Panc1 (cell line): Measurements from ENCODE around the gene RHOG. TPM values are rescaled to one million over a fixed set of nuclear protein-coding genes. Genes with fewer than 3 reads are reported as not detected.
A peak's percentile ranks its signal among the peaks of the same experiment; 100 is the strongest.

Experiments used
- ATAC-seq: fragments of 200-7000 bp; cut with Tn5 transposase; 2 replicates; pipeline ENCODE4 v1.9.1; 2020; ENCODE audit warnings: mild to moderate bottlenecking, moderate library complexity
- BruUV-seq: library from RNA; stranded (reverse); fragments of 400-500 nt; replicated peaks from 2 replicates; lab custom pipeline; 2021; lab: Mats Ljungman, UMichigan
- CTCF ChIA-PET: fragments of 300-600 bp; sonication (Branson Sonifier 250); formaldehyde crosslinking; loops from one replicate; lab custom pipeline; 2022; ENCODE audit warnings: antibody characterized with exemption; lab: Charles Lee
- POLR2A ChIA-PET: fragments of 300-600 bp; sonication (Branson Sonifier 250); formaldehyde crosslinking; loops from one replicate; lab custom pipeline; 2022; ENCODE audit warnings: antibody characterized with exemption; lab: Charles Lee
- DNase-seq: peaks from one replicate; pipeline ENCODE4 v3.0.0-alpha.2; 2010; ENCODE audit warnings: low read depth, low spot score
- H3K27ac ChIP-seq: 2 replicates; pipeline ENCODE4 v1.5.1; 2011; ENCODE audit warnings: mild to moderate bottlenecking, low read length, inconsistent platforms
- H3K27me3 ChIP-seq: fragments of 200-500 bp; sonication (Bioruptor generic); 2 replicates; pipeline ENCODE4 v1.6.0; 2014; ENCODE audit warnings: low read length, inconsistent platforms; ENCODE audit not compliant: control insufficient read depth, insufficient read depth
- H3K36me3 ChIP-seq: fragments of 200-500 bp; sonication (Bioruptor generic); 2 replicates; pipeline ENCODE4 v1.5.1; 2014; ENCODE audit warnings: inconsistent platforms, mild to moderate bottlenecking, low read length, moderate library complexity; ENCODE audit not compliant: control insufficient read depth, insufficient read depth
- H3K4me1 ChIP-seq: 2 replicates; pipeline ENCODE4 v1.5.1; 2011; ENCODE audit warnings: inconsistent platforms, mild to moderate bottlenecking, low read length, moderate library complexity; ENCODE audit not compliant: control insufficient read depth, insufficient read depth
- H3K4me3 ChIP-seq, 2 experiments: 2 replicates each; pipeline ENCODE4 v1.5.1; 2011 to 2012; ENCODE audit warnings: low read depth in 2 of 2, low read length in 2 of 2, mild to moderate bottlenecking in 2 of 2, inconsistent platforms in 1 of 2, moderate library complexity in 1 of 2
- H3K9me3 ChIP-seq: fragments of 200-500 bp; sonication (Bioruptor generic); 2 replicates; pipeline ENCODE4 v1.5.1; 2014; ENCODE audit warnings: low read depth, mild to moderate bottlenecking, inconsistent platforms, low read length, moderate library complexity; ENCODE audit not compliant: control insufficient read depth, insufficient read depth
- CTCF ChIP-seq: fragments of 450-650 bp; IDR thresholded peaks from 2 replicates; pipeline ENCODE4 v1.5.1; 2017; ENCODE audit warnings: mild to moderate bottlenecking
- POLR2AphosphoS5 ChIP-seq: IDR thresholded peaks from 2 replicates; pipeline ENCODE4 v1.6.1; 2012; ENCODE audit warnings: mild to moderate bottlenecking, low read depth, low read length, moderate library complexity
- REST ChIP-seq, 2 experiments: IDR thresholded peaks; 2 replicates each; pipeline ENCODE4 v1.6.1; 2011 to 2012; ENCODE audit warnings: low read depth in 2 of 2, control low read depth in 1 of 2, low read length in 1 of 2, mild to moderate bottlenecking in 1 of 2, moderate library complexity in 1 of 2; ENCODE audit not compliant: insufficient read depth in 1 of 2
- SIN3A ChIP-seq: IDR thresholded peaks from 2 replicates; pipeline ENCODE4 v1.6.1; 2012; ENCODE audit warnings: low read depth, mild to moderate bottlenecking, low read length, moderate library complexity, borderline replicate concordance; ENCODE audit not compliant: insufficient read depth
- TCF7L2 ChIP-seq: IDR thresholded peaks from 2 replicates; pipeline ENCODE4 v1.6.1; 2011; ENCODE audit warnings: mild to moderate bottlenecking, low read depth, low read length, inconsistent platforms
- in situ Hi-C: cut with HindIII; loops from 2 replicates; pipeline ENCODE4 v1.10.0; 2016; ENCODE audit warnings: low sequenced_read_pairs, low pct_unique_long_range_greater_than_20kb
- intact Hi-C: fragments of 100-400 bp; cut with micrococcal nuclease; formaldehyde crosslinking; loops from one replicate; pipeline ENCODE4 v1.10.0; 2022; ENCODE audit not compliant: unreplicated experiment
- total RNA-seq: library from RNA; stranded (reverse); gene quantifications from one replicate; pipeline ENCODE4 v1.2.1, GENCODE V29; 2021; ENCODE audit not compliant: unreplicated experiment

RHOG gene
- total RNA-seq, 1 experiment from 2014 or later: 156 TPM

- intact Hi-C loops: no loop called here
- Histone ChIP-seq H3K36me3 (no peaks in the 10 kb centered on the region), H3K27ac (peak overlapping the region; percentile 30), H3K9me3 (no peaks in the 10 kb centered on the region), H3K4me3 (no peak overlapping the region), H3K4me1 (peaks cover 36% of the 10 kb centered on the region), H3K27me3 (no peaks in the 10 kb centered on the region)
- CTCF ChIA-PET: no interaction called here
- TF ChIP-seq CTCF: no peak
- TF ChIP-seq REST (IDR thresholded peaks at IDR 0.05; ENCODE audit: insufficient read depth in 1 of 2, low read depth in 2 of 2, low read length in 1 of 2): no peak
- no peak for TF ChIP-seq TCF7L2
- no peak for TF ChIP-seq SIN3A
- no peak for TF ChIP-seq POLR2AphosphoS5
- ATAC-seq (no peak), DNase-seq (no peak)
- POLR2A ChIA-PET: no interaction called here
- in situ Hi-C loops: no loop called here
- BruUV-seq: no TSS peak
These were observed 38.6 kb upstream of the RHOG start for GRCh38 chr11:3879216-3879966.

- TF ChIP-seq POLR2AphosphoS5 (no peak), REST (IDR thresholded peaks at IDR 0.05; ENCODE audit: insufficient read depth in 1 of 2, low read depth in 2 of 2, low read length in 1 of 2) (no peak), SIN3A (no peak), TCF7L2 (no peak), CTCF (no peak)
- no peak overlapping the region for H3K27ac ChIP-seq
- in situ Hi-C loops: no loop called here
- no peaks in the 10 kb centered on the region for H3K27me3 ChIP-seq
- ChIA-PET CTCF (interaction anchor here (0.8 to 1.6 kb wide), 2 partner anchors 23 to 37 kb away, joined by 4 to 5 read pairs; partner anchors contain the start of gene STIM1), POLR2A (no interaction called here)
- H3K4me3 ChIP-seq: no peak overlapping the region
- BruUV-seq: no TSS peak
- ATAC-seq: no peak
- no peaks in the 10 kb centered on the region for H3K36me3 ChIP-seq
- H3K9me3 ChIP-seq: no peaks in the 10 kb centered on the region
- H3K4me1 ChIP-seq: peaks cover 36% of the 10 kb centered on the region
- intact Hi-C loops: no loop called here
- DNase-seq: no peak
These were observed 37.5 kb upstream of the RHOG start for GRCh38 chr11:3878258-3878584.
